Caco-2 (cell line): ENCODE measurements around the gene MUSTN1. TPM values are rescaled to one million over a fixed set of nuclear protein-coding genes. Genes with fewer than 3 reads are reported as not detected.

Source experiments
- BruUV-seq: library from RNA; stranded (reverse); fragments of 400-500 nt; replicated peaks from 2 replicates; lab custom pipeline; 2021; lab: Mats Ljungman, UMichigan
- CTCF ChIA-PET: fragments of 300-600 bp; sonication (Branson Sonifier 250); formaldehyde crosslinking; loops from one replicate; lab custom pipeline; 2022; ENCODE audit warnings: antibody characterized with exemption; lab: Charles Lee
- POLR2A ChIA-PET: fragments of 300-600 bp; sonication (Branson Sonifier 250); formaldehyde crosslinking; loops from one replicate; lab custom pipeline; 2022; ENCODE audit warnings: antibody characterized with exemption; lab: Charles Lee
- DNase-seq, 2 experiments: peaks; one replicate each; pipeline versions ENCODE4 v3.0.0 to v3.0.0-alpha.2; 2020 to 2022
- H3K27me3 ChIP-seq: replicated peaks from 2 replicates; pipeline ENCODE4 v1.6.0; 2011; ENCODE audit warnings: low read length; ENCODE audit not compliant: control insufficient read depth, insufficient read depth
- H3K36me3 ChIP-seq: 2 replicates; pipeline ENCODE4 v1.5.1; 2011; ENCODE audit warnings: low read length; ENCODE audit not compliant: control insufficient read depth, insufficient read depth
- H3K4me1 ChIP-seq: fragments of 250-450 bp; sonication (Bioruptor Pico); 2 replicates; pipeline ENCODE4 v1.5.1; 2020; ENCODE audit warnings: mild to moderate bottlenecking
- H3K4me3 ChIP-seq: 2 replicates; pipeline ENCODE4 v1.5.1; 2011; ENCODE audit warnings: low read depth, mild to moderate bottlenecking, control low read depth, low read length
- H3K9me3 ChIP-seq: fragments of 250-450 bp; sonication (Bioruptor Pico); 2 replicates; pipeline ENCODE4 v1.5.1; 2020; ENCODE audit warnings: mild to moderate bottlenecking, moderate library complexity
- H3K27ac Mint-ChIP-seq: one replicate; pipeline ENCODE4 v1.8.0; 2022; ENCODE audit warnings: mixed read lengths; ENCODE audit not compliant: unreplicated experiment
- H3K27me3 Mint-ChIP-seq: one replicate; pipeline ENCODE4 v1.8.0; 2022; ENCODE audit warnings: mixed read lengths; ENCODE audit not compliant: insufficient read depth, unreplicated experiment
- H3K36me3 Mint-ChIP-seq: one replicate; pipeline ENCODE4 v1.8.0; 2022; ENCODE audit warnings: mild to moderate bottlenecking, mixed read lengths; ENCODE audit not compliant: insufficient read depth, unreplicated experiment
- H3K4me1 Mint-ChIP-seq: one replicate; pipeline ENCODE4 v1.8.0; 2022; ENCODE audit warnings: low read depth, mixed read lengths; ENCODE audit not compliant: unreplicated experiment
- H3K4me3 Mint-ChIP-seq: one replicate; pipeline ENCODE4 v1.8.0; 2022; ENCODE audit warnings: mild to moderate bottlenecking, moderate library complexity, mixed read lengths; ENCODE audit not compliant: unreplicated experiment
- H3K9me3 Mint-ChIP-seq: one replicate; pipeline ENCODE4 v1.8.0; 2022; ENCODE audit warnings: mixed read lengths; ENCODE audit not compliant: unreplicated experiment
- intact Hi-C: fragments of 100-400 bp; cut with micrococcal nuclease; formaldehyde crosslinking; loops from one replicate; pipeline ENCODE4 v1.10.0; 2022; ENCODE audit not compliant: unreplicated experiment
- total RNA-seq: library from RNA; stranded (reverse); gene quantifications from 2 replicates; pipeline ENCODE4 v1.2.3, GENCODE V29; 2022
- TF ChIP-seq, protein P1 (sequence below), 2 experiments: fragments of 200-600 bp in 1 of 2; IDR thresholded peaks; 1 replicate in 1 of 2; 2 replicates in 1 of 2; pipeline versions ENCODE4 v1.5.1 to v1.8.0; 2011 to 2022; ENCODE audit warnings: antibody characterized with exemption in 1 of 2, control low read depth in 1 of 2, inconsistent platforms in 1 of 2, low read depth in 1 of 2, low read length in 1 of 2, mild to moderate bottlenecking in 1 of 2, moderate library complexity in 1 of 2; ENCODE audit not compliant: insufficient read depth in 1 of 2, severe bottlenecking in 1 of 2, unreplicated experiment in 1 of 2

Gene MUSTN1
- total RNA-seq, 1 experiment from 2014 or later = 1.8 TPM

DNA sequence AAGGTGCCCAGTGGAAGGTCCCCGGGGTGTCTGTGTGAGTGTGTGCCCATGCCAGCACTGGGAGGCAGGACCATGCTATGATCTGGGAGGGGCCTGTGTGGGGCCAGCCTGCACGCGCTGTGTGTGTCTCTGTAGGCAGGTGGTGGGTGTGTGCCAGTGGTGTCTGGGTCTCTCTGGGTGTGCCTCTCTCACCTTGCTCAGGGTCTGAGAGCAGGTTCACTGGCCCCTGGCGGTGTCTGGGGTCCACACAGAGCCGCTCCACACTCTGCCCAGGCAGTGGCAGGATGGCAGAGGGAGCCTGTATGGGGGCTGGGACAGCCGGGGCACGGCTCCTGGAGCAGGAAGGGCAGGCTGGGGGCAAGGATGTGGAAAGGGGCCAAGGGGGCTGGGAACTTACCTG is 17.0 kb downstream of the MUSTN1 start:
- H3K9me3 ChIP-seq = no peaks in the 10 kb centered on the region
- H3K36me3 ChIP-seq = no peaks in the 10 kb centered on the region
- BruUV-seq = no TSS peak
- no peaks in the 10 kb centered on the region for H3K9me3 Mint-ChIP-seq
- H3K4me1 Mint-ChIP-seq = peaks cover 6% of the 10 kb centered on the region
- TF ChIP-seq, protein P1, sequence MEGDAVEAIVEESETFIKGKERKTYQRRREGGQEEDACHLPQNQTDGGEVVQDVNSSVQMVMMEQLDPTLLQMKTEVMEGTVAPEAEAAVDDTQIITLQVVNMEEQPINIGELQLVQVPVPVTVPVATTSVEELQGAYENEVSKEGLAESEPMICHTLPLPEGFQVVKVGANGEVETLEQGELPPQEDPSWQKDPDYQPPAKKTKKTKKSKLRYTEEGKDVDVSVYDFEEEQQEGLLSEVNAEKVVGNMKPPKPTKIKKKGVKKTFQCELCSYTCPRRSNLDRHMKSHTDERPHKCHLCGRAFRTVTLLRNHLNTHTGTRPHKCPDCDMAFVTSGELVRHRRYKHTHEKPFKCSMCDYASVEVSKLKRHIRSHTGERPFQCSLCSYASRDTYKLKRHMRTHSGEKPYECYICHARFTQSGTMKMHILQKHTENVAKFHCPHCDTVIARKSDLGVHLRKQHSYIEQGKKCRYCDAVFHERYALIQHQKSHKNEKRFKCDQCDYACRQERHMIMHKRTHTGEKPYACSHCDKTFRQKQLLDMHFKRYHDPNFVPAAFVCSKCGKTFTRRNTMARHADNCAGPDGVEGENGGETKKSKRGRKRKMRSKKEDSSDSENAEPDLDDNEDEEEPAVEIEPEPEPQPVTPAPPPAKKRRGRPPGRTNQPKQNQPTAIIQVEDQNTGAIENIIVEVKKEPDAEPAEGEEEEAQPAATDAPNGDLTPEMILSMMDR (IDR thresholded peaks at IDR 0.05; ENCODE audit: insufficient read depth in 1 of 2, low read depth in 1 of 2, low read length in 1 of 2, severe bottlenecking in 1 of 2, unreplicated experiment in 1 of 2) = no peak
- no peaks in the 10 kb centered on the region for H3K4me1 ChIP-seq
- no peak for DNase-seq
- H3K27ac Mint-ChIP-seq = no peak overlapping the region
- POLR2A ChIA-PET = no interaction called here
- no peaks in the 10 kb centered on the region for H3K36me3 Mint-ChIP-seq
- CTCF ChIA-PET = no interaction called here
- intact Hi-C loops = no loop called here
- no peak overlapping the region for H3K4me3 Mint-ChIP-seq
- no peak overlapping the region for H3K4me3 ChIP-seq
- H3K27me3 Mint-ChIP-seq = no peaks in the 10 kb centered on the region
- no peaks in the 10 kb centered on the region for H3K27me3 ChIP-seq

DNA sequence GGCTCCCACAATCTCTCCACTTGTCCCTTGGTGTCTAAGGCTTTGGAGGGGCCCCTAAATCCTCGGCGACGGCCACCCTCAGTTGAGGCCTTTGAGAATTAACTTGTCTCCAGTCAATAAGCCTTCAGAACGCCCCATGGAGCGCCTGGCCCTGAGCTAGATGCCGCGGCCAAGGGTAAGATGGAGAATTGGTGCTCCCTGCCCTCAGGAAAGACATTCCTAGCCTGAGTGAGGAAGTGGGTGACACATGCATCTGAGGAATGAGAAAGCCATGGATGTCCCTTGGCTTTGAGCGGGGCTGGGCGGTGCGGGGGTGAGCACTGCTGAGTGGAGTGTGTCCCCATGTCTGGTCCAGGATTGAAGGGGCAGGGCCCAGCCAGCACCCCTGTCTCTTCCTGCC is 17.6 kb downstream of the MUSTN1 start:
- Mint-ChIP-seq H3K27ac (no peak overlapping the region), H3K4me3 (no peak overlapping the region), H3K4me1 (peaks cover 6% of the 10 kb centered on the region), H3K9me3 (no peaks in the 10 kb centered on the region), H3K36me3 (no peaks in the 10 kb centered on the region), H3K27me3 (no peaks in the 10 kb centered on the region)
- no peaks in the 10 kb centered on the region for H3K36me3 ChIP-seq
- no peak overlapping the region for H3K4me3 ChIP-seq
- DNase-seq = no peak
- CTCF ChIA-PET = no interaction called here
- intact Hi-C loops = no loop called here
- no peaks in the 10 kb centered on the region for H3K27me3 ChIP-seq
- no TSS peak for BruUV-seq
- POLR2A ChIA-PET = no interaction called here
- no peaks in the 10 kb centered on the region for H3K4me1 ChIP-seq
- TF ChIP-seq, protein P1 (IDR thresholded peaks at IDR 0.05; ENCODE audit: insufficient read depth in 1 of 2, low read depth in 1 of 2, low read length in 1 of 2, severe bottlenecking in 1 of 2, unreplicated experiment in 1 of 2) = no peak
- H3K9me3 ChIP-seq = no peaks in the 10 kb centered on the region

DNA sequence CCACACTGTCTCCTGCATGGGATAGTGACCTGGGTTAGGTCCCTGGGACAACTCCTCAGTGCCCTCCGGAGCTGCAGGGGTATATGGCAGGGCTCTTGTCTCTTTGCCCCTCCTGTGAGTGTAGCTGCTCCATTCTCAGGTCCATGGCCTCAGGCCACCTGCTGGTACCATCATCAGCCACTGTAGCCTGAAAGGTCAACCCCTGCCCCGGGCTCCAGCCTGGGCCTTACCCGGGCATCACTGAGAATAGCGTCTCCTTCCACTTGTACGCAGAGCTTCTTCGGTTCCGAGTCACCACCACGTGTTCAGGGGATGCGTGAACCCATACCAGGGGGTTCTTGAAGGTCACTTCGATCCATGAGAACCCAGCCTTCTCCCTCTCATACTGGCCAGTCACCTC is 18.2 kb downstream of the MUSTN1 start:
- Mint-ChIP-seq H3K27me3 (no peaks in the 10 kb centered on the region), H3K27ac (no peak overlapping the region), H3K36me3 (no peaks in the 10 kb centered on the region), H3K4me1 (peaks cover 6% of the 10 kb centered on the region), H3K9me3 (no peaks in the 10 kb centered on the region), H3K4me3 (no peak overlapping the region)
- DNase-seq = no peak
- TF ChIP-seq, protein P1 (IDR thresholded peaks at IDR 0.05; ENCODE audit: insufficient read depth in 1 of 2, low read depth in 1 of 2, low read length in 1 of 2, severe bottlenecking in 1 of 2, unreplicated experiment in 1 of 2) = no peak
- H3K36me3 ChIP-seq = no peaks in the 10 kb centered on the region
- no peak overlapping the region for H3K4me3 ChIP-seq
- H3K4me1 ChIP-seq = no peaks in the 10 kb centered on the region
- ChIA-PET CTCF (interaction anchor here (1.2 kb wide), 1 partner anchor 18 kb away, joined by 5 read pairs; no protein-coding TSS in a partner anchor), POLR2A (no interaction called here)
- no peaks in the 10 kb centered on the region for H3K9me3 ChIP-seq
- no peaks in the 10 kb centered on the region for H3K27me3 ChIP-seq
- BruUV-seq = no TSS peak
- intact Hi-C loops = no loop called here
